HepG2 (cell line): Measurements from ENCODE around the gene STX1B. TPM values are rescaled to one million over a fixed set of nuclear protein-coding genes. Genes with fewer than 3 reads are reported as not detected.

Experiments
- ATAC-seq: fragments of 200-7000 bp; cut with Tn5 transposase; 3 replicates; pipeline ENCODE4 v1.9.1; 2020; ENCODE audit warnings: mild to moderate bottlenecking, moderate library complexity
- BruUV-seq: library from RNA; stranded (reverse); fragments of 400-500 nt; replicated peaks from 2 replicates; lab custom pipeline; 2021; lab: Mats Ljungman, UMichigan
- CTCF ChIA-PET: fragments of 300-600 bp; formaldehyde crosslinking; extraction: SDS; loops from one replicate; lab custom pipeline; 2021; ENCODE audit warnings: low total read pairs, inconsistent platforms, low intra/inter-chr PET ratio; lab: Yijun Ruan, JAX
- POLR2A ChIA-PET: fragments of 350-600 bp; sonication (Branson Sonifier 250); formaldehyde crosslinking; loops from one replicate; lab custom pipeline; 2020; ENCODE audit warnings: antibody characterized with exemption, inconsistent platforms; lab: Yijun Ruan, JAX
- DNase-seq: peaks from one replicate; pipeline ENCODE4 v3.0.0-alpha.2; 2015; ENCODE audit warnings: low spot score
- FAIRE-seq: peaks from 3 replicates; lab custom pipeline; 2011; peaks lifted over from hg19 to GRCh38; lab: Jason Lieb, UNC
- H2AFZ ChIP-seq: one replicate; pipeline ENCODE4 v1.6.1; 2011; ENCODE audit warnings: low read length, inconsistent platforms
- H3K27ac ChIP-seq: fragments of 300-600 bp; 3 replicates; pipeline ENCODE4 v1.8.0; 2011; ENCODE audit warnings: mixed run types, mild to moderate bottlenecking, mixed read lengths, low read length, inconsistent platforms; ENCODE audit not compliant: insufficient read depth; ENCODE audit errors: extremely low read length
- H3K27me3 ChIP-seq, 2 experiments: fragments of 200-600 bp in 1 of 2; 2 replicates in 1 of 2; 3 replicates in 1 of 2; pipeline versions ENCODE4 v1.6.0 to v1.8.0; 2011; ENCODE audit warnings: low read length in 2 of 2, mild to moderate bottlenecking in 2 of 2, moderate library complexity in 2 of 2, inconsistent platforms in 1 of 2; ENCODE audit not compliant: insufficient read depth in 2 of 2, control insufficient read depth in 1 of 2
- H3K36me3 ChIP-seq, 2 experiments: fragments of 200-600 bp in 1 of 2; replicated peaks in 1 of 2; 2 replicates in 1 of 2; 3 replicates in 1 of 2; pipeline versions ENCODE4 v1.5.1 to v1.8.0; 2011; ENCODE audit warnings: low read length in 2 of 2, inconsistent platforms in 1 of 2; ENCODE audit not compliant: insufficient read depth in 2 of 2, control insufficient read depth in 1 of 2
- H3K4me1 ChIP-seq: 2 replicates; pipeline ENCODE4 v1.5.1; 2012; ENCODE audit warnings: low read length, inconsistent platforms; ENCODE audit not compliant: insufficient read depth
- H3K4me2 ChIP-seq: 2 replicates; pipeline ENCODE4 v1.6.0; 2011; ENCODE audit warnings: low read depth, low read length, inconsistent platforms
- H3K4me3 ChIP-seq, 3 experiments: fragments of 200-600 bp in 1 of 3; sonication (generic), shearing (Covaris generic) in 1 of 3; replicated peaks in 1 of 3; 2 replicates each; pipeline ENCODE4 v1.5.1; 2011 to 2016; ENCODE audit warnings: low read length in 3 of 3, inconsistent platforms in 2 of 3, low read depth in 2 of 3, mild to moderate bottlenecking in 2 of 3, control low read depth in 1 of 3, mixed read lengths in 1 of 3; ENCODE audit not compliant: insufficient read depth in 1 of 3
- H3K79me2 ChIP-seq: one replicate; pipeline ENCODE4 v1.6.1; 2011; ENCODE audit warnings: low read length, inconsistent platforms; ENCODE audit not compliant: insufficient read depth
- H3K9ac ChIP-seq: 2 replicates; pipeline ENCODE4 v1.6.0; 2011; ENCODE audit warnings: mild to moderate bottlenecking, low read depth, low read length, inconsistent platforms; ENCODE audit not compliant: insufficient read depth
- H3K9me3 ChIP-seq: 2 replicates; pipeline ENCODE4 v1.5.1; 2012; ENCODE audit warnings: mild to moderate bottlenecking, low read length
- H4K20me1 ChIP-seq: 2 replicates; pipeline ENCODE4 v1.6.0; 2011; ENCODE audit warnings: inconsistent platforms, mild to moderate bottlenecking, low read length, moderate library complexity; ENCODE audit not compliant: insufficient read depth
- ATAD3A ChIP-seq: sonication (generic); formaldehyde crosslinking; IDR thresholded peaks from 2 replicates; pipeline ENCODE4 v1.4.0; 2020; ENCODE audit warnings: missing genetic modification reagents
- BORCS8-MEF2B ChIP-seq: sonication (generic); formaldehyde crosslinking; IDR thresholded peaks from 2 replicates; pipeline ENCODE4 v1.8.0; 2022; ENCODE audit warnings: mild to moderate bottlenecking, missing genetic modification reagents
- HOXA5 ChIP-seq: sonication (generic); formaldehyde crosslinking; IDR thresholded peaks from 2 replicates; pipeline ENCODE4 v1.4.0; 2020; ENCODE audit warnings: missing genetic modification reagents
- ISX ChIP-seq: sonication (generic); formaldehyde crosslinking; conservative IDR thresholded peaks from 2 replicates; pipeline ENCODE4 v1.5.0; 2020; ENCODE audit warnings: missing genetic modification reagents
- MAZ ChIP-seq, 2 experiments: sonication (generic) in 1 of 2; formaldehyde crosslinking in 1 of 2; IDR thresholded peaks; 2 replicates each; pipeline versions ENCODE4 v1.5.0 to v1.6.1; 2012 to 2020; ENCODE audit warnings: low read depth in 2 of 2, mild to moderate bottlenecking in 2 of 2, borderline replicate concordance in 1 of 2, improper control_type of control experiment in 1 of 2, low read length in 1 of 2, missing genetic modification reagents in 1 of 2, moderate library complexity in 1 of 2
- NRL ChIP-seq: sonication (generic); formaldehyde crosslinking; IDR thresholded peaks from 2 replicates; pipeline ENCODE4 v1.5.0; 2020; ENCODE audit warnings: missing genetic modification reagents, mild to moderate bottlenecking, moderate library complexity, borderline replicate concordance
- PHB2 ChIP-seq: fragments of 450-650 bp; IDR thresholded peaks from 2 replicates; pipeline ENCODE4 v1.6.1; 2018; ENCODE audit not compliant: partially characterized antibody
- PHF20 ChIP-seq: sonication (generic); formaldehyde crosslinking; IDR thresholded peaks from 2 replicates; pipeline ENCODE4 v1.5.0; 2020; ENCODE audit warnings: mild to moderate bottlenecking, missing genetic modification reagents
- PITX1 ChIP-seq: sonication (generic); formaldehyde crosslinking; IDR thresholded peaks from 2 replicates; pipeline ENCODE4 v1.5.1; 2020; ENCODE audit warnings: mild to moderate bottlenecking, missing genetic modification reagents
- PRMT3 ChIP-seq: sonication (generic); formaldehyde crosslinking; IDR thresholded peaks from 2 replicates; pipeline ENCODE4 v1.8.1; 2022; ENCODE audit warnings: low read depth, mild to moderate bottlenecking, moderate library complexity, missing genetic modification reagents, borderline replicate concordance
- RORA ChIP-seq: sonication (generic); formaldehyde crosslinking; IDR thresholded peaks from 2 replicates; pipeline ENCODE4 v1.5.0; 2020; ENCODE audit warnings: mild to moderate bottlenecking, missing genetic modification reagents, moderate library complexity
- SALL1 ChIP-seq: sonication (generic); formaldehyde crosslinking; IDR thresholded peaks from 2 replicates; pipeline ENCODE4 v1.8.0; 2022; ENCODE audit warnings: mild to moderate bottlenecking, missing genetic modification reagents
- SALL2 ChIP-seq: sonication (generic); formaldehyde crosslinking; IDR thresholded peaks from 2 replicates; pipeline ENCODE4 v1.8.1; 2023; ENCODE audit warnings: mild to moderate bottlenecking, missing genetic modification reagents, inconsistent platforms
- SP4 ChIP-seq: sonication (generic); formaldehyde crosslinking; IDR thresholded peaks from 2 replicates; pipeline ENCODE4 v1.8.1; 2023; ENCODE audit warnings: mild to moderate bottlenecking, missing genetic modification reagents
- TBP ChIP-seq: sonication (generic); formaldehyde crosslinking; IDR thresholded peaks from 2 replicates; pipeline ENCODE4 v1.5.0; 2020; ENCODE audit warnings: missing genetic modification reagents
- TBX3 ChIP-seq: fragments of 450-650 bp; IDR thresholded peaks from 2 replicates; pipeline ENCODE4 v1.6.1; 2017; ENCODE audit warnings: antibody characterized with exemption, mild to moderate bottlenecking, inconsistent platforms, borderline replicate concordance
- TCF7L2 ChIP-seq: IDR thresholded peaks from 2 replicates; pipeline ENCODE4 v1.6.1; 2011; ENCODE audit warnings: mild to moderate bottlenecking, low read depth, low read length, moderate library complexity
- THAP11 ChIP-seq: IDR thresholded peaks from 2 replicates; pipeline ENCODE4 v1.6.1; 2016; ENCODE audit warnings: missing biosample characterization, missing genetic modification reagents
- THAP8 ChIP-seq: sonication (generic); formaldehyde crosslinking; IDR thresholded peaks from 2 replicates; pipeline ENCODE4 v1.5.1; 2020; ENCODE audit warnings: missing genetic modification reagents, mild to moderate bottlenecking, borderline replicate concordance
- TMF1 ChIP-seq: sonication (generic); formaldehyde crosslinking; IDR thresholded peaks from 2 replicates; pipeline ENCODE4 v1.8.1; 2022; ENCODE audit warnings: low read depth, missing genetic modification reagents
- ZFP36 ChIP-seq: fragments of 150-350 bp; IDR thresholded peaks from 2 replicates; pipeline ENCODE4 v1.6.1; 2018; ENCODE audit warnings: borderline replicate concordance, low read length, low read depth; ENCODE audit not compliant: partially characterized antibody
- ZNF138 ChIP-seq: sonication (generic); formaldehyde crosslinking; IDR thresholded peaks from 2 replicates; pipeline ENCODE4 v1.5.0; 2020; ENCODE audit warnings: mild to moderate bottlenecking, low read depth, missing genetic modification reagents
- ZNF3 ChIP-seq: IDR thresholded peaks from 2 replicates; pipeline ENCODE4 v1.7.0; 2017; ENCODE audit warnings: inconsistent platforms
- ZNF564 ChIP-seq: sonication (generic); formaldehyde crosslinking; IDR thresholded peaks from 2 replicates; pipeline ENCODE4 v1.8.1; 2023; ENCODE audit warnings: mild to moderate bottlenecking, missing genetic modification reagents
- ZNF580 ChIP-seq: IDR thresholded peaks from 2 replicates; pipeline ENCODE4 v1.6.1; 2016; ENCODE audit warnings: low read depth, borderline replicate concordance
- ZNF605 ChIP-seq: sonication (generic); formaldehyde crosslinking; IDR thresholded peaks from 2 replicates; pipeline ENCODE4 v1.8.0; 2022; ENCODE audit warnings: mild to moderate bottlenecking, missing genetic modification reagents
- ZNF780A ChIP-seq: sonication (generic); formaldehyde crosslinking; IDR thresholded peaks from 2 replicates; pipeline ENCODE4 v1.8.0; 2022; ENCODE audit warnings: mild to moderate bottlenecking, missing genetic modification reagents, moderate library complexity
- ZSCAN21 ChIP-seq: sonication (generic); formaldehyde crosslinking; IDR thresholded peaks from 2 replicates; pipeline ENCODE4 v1.8.0; 2022; ENCODE audit warnings: mild to moderate bottlenecking, missing genetic modification reagents, moderate library complexity, borderline replicate concordance
- WGBS: methylation state at CpG from one replicate; pipeline ENCODE4 v1.1.6; 2017; ENCODE audit warnings: low lambda C conversion rate; 5-methylcytosine and 5-hydroxymethylcytosine counted together
- in situ Hi-C: cut with HindIII; loops from 2 replicates; pipeline ENCODE4 v1.10.0; 2017; ENCODE audit warnings: low pct_unique_long_range_greater_than_20kb; ENCODE audit not compliant: extremely low pct_ligation_motif_present
- intact Hi-C: fragments of 100-400 bp; cut with micrococcal nuclease; formaldehyde crosslinking; loops from one replicate; pipeline ENCODE4 v1.10.0; 2022; ENCODE audit not compliant: unreplicated experiment
- polyA plus RNA-seq, 8 experiments: library from polyadenylated mRNA; depleted of rRNA in 3 of 8; stranded (reverse) in 7 of 8; unstranded in 1 of 8; fragments of >200 nt; fragmentation: Illumina TruSeq in 4 of 8; extraction: Trizol in 4 of 8; gene quantifications; 2 replicates each; pipeline versions ENCODE4 v1.2.1 to v1.2.3, GENCODE V29; 2011 to 2016; ENCODE audit warnings: low read depth in 4 of 8, missing spikeins in 1 of 8, mixed read lengths in 1 of 8; ENCODE audit not compliant: insufficient read depth in 1 of 8
- total RNA-seq, 5 experiments: library from RNA; depleted of rRNA; stranded (reverse); fragments of >200 nt; fragmentation: Illumina TruSeq; extraction: Trizol; gene quantifications; 2 replicates each; pipeline ENCODE4 v1.2.3, GENCODE V29; 2016; ENCODE audit warnings: low read depth in 1 of 5

The STX1B gene
- total and polyA plus RNA-seq, 2 of the 13 experiments (the other 11 are each of a cell fraction or from before 2014, with no cell fraction given) = 2.1 to 3.0 TPM

GRCh38 chr16:31043352-31043751, 32.9 kb upstream of the STX1B start (continued):
- TF ChIP-seq THAP11 (CRISPR knock-in tag) = peak; percentile 24; the same call in 1 of the 2 replicates
- TF ChIP-seq MAZ (IDR thresholded peaks at IDR 0.05; ENCODE audit: borderline replicate concordance, low read depth, low read length) = no peak
- TF ChIP-seq MAZ (CRISPR knock-in tag; IDR thresholded peaks at IDR 0.05; ENCODE audit: low read depth) = no peak
- 0 out of 2 replicates have a peak, but pooled peaks have one; percentile 41 for TF ChIP-seq ZNF564 (CRISPR knock-in tag)
- TF ChIP-seq SALL2 (CRISPR knock-in tag) = no peak
- TF ChIP-seq ZNF3 = peak; percentile 86
- no peak for TF ChIP-seq ZNF605 (CRISPR knock-in tag)
- TF ChIP-seq ZNF580 (CRISPR knock-in tag) = no peak
- no peak for TF ChIP-seq ZFP36
- TF ChIP-seq BORCS8-MEF2B (CRISPR knock-in tag) = peak; percentile 22; the same call in 1 of the 2 replicates
- TF ChIP-seq TBP (CRISPR knock-in tag) = no peak
- no peak for TF ChIP-seq ISX (CRISPR knock-in tag)
- TF ChIP-seq PITX1 = 0 out of 2 replicates have a peak, but pooled peaks have one; percentile 20
- no peak for TF ChIP-seq HOXA5
- TF ChIP-seq SP4 (CRISPR knock-in tag) = no peak
- no peak for TF ChIP-seq ZSCAN21
- TF ChIP-seq PHB2 = no peak
- TF ChIP-seq, all 625 proteins: peak for 26

DNA sequence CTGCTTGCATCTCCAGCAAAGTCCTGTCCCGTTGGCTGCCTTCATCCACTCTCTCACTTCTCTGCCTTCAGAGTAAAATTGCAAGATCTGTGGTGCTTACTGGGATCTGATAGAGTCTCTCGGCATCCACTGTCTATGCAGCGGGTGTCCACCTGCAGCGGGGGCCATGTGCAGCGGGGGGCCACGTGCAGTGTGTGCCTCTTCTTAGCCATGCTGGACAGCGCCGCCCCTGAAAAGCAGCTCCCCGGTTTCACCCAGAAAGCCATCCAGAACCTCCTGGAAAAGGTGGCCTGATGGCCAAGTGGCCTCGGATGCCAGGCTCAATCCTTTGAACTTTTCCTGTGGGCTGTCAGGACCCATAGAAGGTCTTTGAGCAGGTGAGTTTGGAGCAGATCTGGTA, 32.4 kb upstream of the STX1B start:
- Histone ChIP-seq H3K79me2 (no peaks in the 10 kb centered on the region), H3K27ac (no peak overlapping the region), H2AFZ (no peak overlapping the region), H3K27me3 (no peaks in the 10 kb centered on the region), H3K4me2 (no peak overlapping the region), H4K20me1 (no peaks in the 10 kb centered on the region), H3K36me3 (peaks cover 0 to 12% of the 10 kb centered on the region in 2 experiments; a peak in 3 of 5 replicates), H3K9me3 (no peaks in the 10 kb centered on the region), H3K4me1 (peaks cover 38% of the 10 kb centered on the region), H3K9ac (no peak overlapping the region), H3K4me3 (no peak overlapping the region)
- FAIRE-seq (no peak), DNase-seq (no peak), ATAC-seq (no peak)
- in situ Hi-C loops (no loop called here), intact Hi-C loops (no loop called here)
- POLR2A ChIA-PET = no interaction called here
- no TSS peak for BruUV-seq
- 94% methylated on average over 10 of the region's 10 CpGs for WGBS
- CTCF ChIA-PET = no interaction called here
- TF ChIP-seq TCF7L2 (no peak), PRMT3 (no peak), NRL (CRISPR knock-in tag) (0 out of 2 replicates have a peak, but pooled peaks have one; percentile 19), ZNF780A (CRISPR knock-in tag) (no peak), RORA (CRISPR knock-in tag) (no peak), ZNF138 (CRISPR knock-in tag) (no peak), THAP8 (CRISPR knock-in tag) (no peak), PHF20 (CRISPR knock-in tag) (0 out of 2 replicates have a peak, but pooled peaks have one; percentile 23), ATAD3A (no peak), TMF1 (CRISPR knock-in tag) (no peak), SALL1 (0 out of 2 replicates have a peak, but pooled peaks have one; percentile 18), TBX3 (no peak)
